HepG2 (cell line): ENCODE data around the gene DRAM1. TPM values are rescaled to one million over a fixed set of nuclear protein-coding genes. Genes with fewer than 3 reads are reported as not detected.

Source experiments
- ARID2 ChIP-seq: sonication (generic); formaldehyde crosslinking; IDR thresholded peaks from 2 replicates; pipeline ENCODE4 v1.8.1; 2022; ENCODE audit warnings: mild to moderate bottlenecking, missing genetic modification reagents, borderline replicate concordance
- ATF7-NPFF ChIP-seq: sonication (generic); formaldehyde crosslinking; IDR thresholded peaks from 2 replicates; pipeline ENCODE4 v1.8.1; 2023; ENCODE audit warnings: mild to moderate bottlenecking, low read depth, missing genetic modification reagents, moderate library complexity
- BRF2 ChIP-seq: sonication (generic); formaldehyde crosslinking; IDR thresholded peaks from 2 replicates; pipeline ENCODE4 v1.8.1; 2022; ENCODE audit warnings: mild to moderate bottlenecking, missing genetic modification reagents
- FOXP1 ChIP-seq, 2 experiments: fragments of 450-650 bp in 1 of 2; IDR thresholded peaks; 2 replicates each; pipeline ENCODE4 v1.6.1; 2017 to 2018; ENCODE audit warnings: antibody characterized with exemption in 1 of 2
- IKZF4 ChIP-seq: sonication (generic); formaldehyde crosslinking; IDR thresholded peaks from 2 replicates; pipeline ENCODE4 v1.5.1; 2020; ENCODE audit warnings: borderline replicate concordance, mild to moderate bottlenecking, low read depth, missing genetic modification reagents; ENCODE audit errors: not compliant biosample characterization
- ISL2 ChIP-seq: sonication (generic); formaldehyde crosslinking; IDR thresholded peaks from 2 replicates; pipeline ENCODE4 v1.5.0; 2020; ENCODE audit warnings: missing genetic modification reagents
- NCOA2 ChIP-seq: sonication (generic); formaldehyde crosslinking; IDR thresholded peaks from 2 replicates; pipeline ENCODE4 v1.8.0; 2022; ENCODE audit warnings: inconsistent platforms
- SAFB2 ChIP-seq: sonication (generic); formaldehyde crosslinking; IDR thresholded peaks from 2 replicates; pipeline ENCODE4 v1.5.1; 2020; ENCODE audit warnings: missing genetic modification reagents, low read depth, mild to moderate bottlenecking, borderline replicate concordance
- THRA ChIP-seq: sonication (generic); formaldehyde crosslinking; IDR thresholded peaks from 2 replicates; pipeline ENCODE4 v1.4.0; 2020; ENCODE audit warnings: missing genetic modification reagents, borderline replicate concordance
- ZBTB10 ChIP-seq: sonication (generic); formaldehyde crosslinking; IDR thresholded peaks from 2 replicates; pipeline ENCODE4 v1.4.0; 2020; ENCODE audit warnings: missing genetic modification reagents, borderline replicate concordance
- ZBTB2 ChIP-seq: sonication (generic); formaldehyde crosslinking; IDR thresholded peaks from 2 replicates; pipeline ENCODE4 v1.8.0; 2022; ENCODE audit warnings: low read depth, missing genetic modification reagents
- ZNF460 ChIP-seq: sonication (generic); formaldehyde crosslinking; IDR thresholded peaks from 2 replicates; pipeline ENCODE4 v1.5.1; 2020; ENCODE audit warnings: missing genetic modification reagents, mild to moderate bottlenecking, borderline replicate concordance
- ZNF468 ChIP-seq: sonication (generic); formaldehyde crosslinking; IDR thresholded peaks from 2 replicates; pipeline ENCODE4 v1.8.0; 2022; ENCODE audit warnings: mild to moderate bottlenecking, moderate library complexity, missing genetic modification reagents
- polyA plus RNA-seq, 8 experiments: library from polyadenylated mRNA; depleted of rRNA in 3 of 8; stranded (reverse) in 7 of 8; unstranded in 1 of 8; fragments of >200 nt; fragmentation: Illumina TruSeq in 4 of 8; extraction: Trizol in 4 of 8; gene quantifications; 2 replicates each; pipeline versions ENCODE4 v1.2.1 to v1.2.3, GENCODE V29; 2011 to 2016; ENCODE audit warnings: low read depth in 4 of 8, missing spikeins in 1 of 8, mixed read lengths in 1 of 8; ENCODE audit not compliant: insufficient read depth in 1 of 8
- total RNA-seq, 5 experiments: library from RNA; depleted of rRNA; stranded (reverse); fragments of >200 nt; fragmentation: Illumina TruSeq; extraction: Trizol; gene quantifications; 2 replicates each; pipeline ENCODE4 v1.2.3, GENCODE V29; 2016; ENCODE audit warnings: low read depth in 1 of 5
- TF ChIP-seq, protein P1 (sequence below): sonication (generic); formaldehyde crosslinking; IDR thresholded peaks from 2 replicates; pipeline ENCODE4 v1.4.0; 2020; ENCODE audit warnings: missing genetic modification reagents, mild to moderate bottlenecking, borderline replicate concordance
- TF ChIP-seq, protein P2 (sequence below): sonication (generic); formaldehyde crosslinking; IDR thresholded peaks from 2 replicates; pipeline ENCODE4 v1.5.0; 2020; ENCODE audit warnings: missing genetic modification reagents

DRAM1 gene
- total and polyA plus RNA-seq, 2 of the 13 experiments (the other 11 are each of a cell fraction or from before 2014, with no cell fraction given): 20.9 to 32.6 TPM

- peak; percentile 93 for TF ChIP-seq ZBTB10 (CRISPR knock-in tag)
- TF ChIP-seq THRA (CRISPR knock-in tag): peak; percentile 67
- TF ChIP-seq ISL2 (CRISPR knock-in tag): peak; percentile 59
- TF ChIP-seq BRF2 (CRISPR knock-in tag): peak; percentile 48; the same call in 1 of the 2 replicates
- TF ChIP-seq SAFB2 (CRISPR knock-in tag): peak; percentile 78; the same call in 1 of the 2 replicates
- peak; percentile 87 for TF ChIP-seq ZBTB2 (CRISPR knock-in tag)
- TF ChIP-seq ARID2 (CRISPR knock-in tag): peak; percentile 60; the same call in 1 of the 2 replicates
- no peak; the same call in 1 of the 2 replicates for TF ChIP-seq ATF7-NPFF (CRISPR knock-in tag)
- TF ChIP-seq, protein P1, sequence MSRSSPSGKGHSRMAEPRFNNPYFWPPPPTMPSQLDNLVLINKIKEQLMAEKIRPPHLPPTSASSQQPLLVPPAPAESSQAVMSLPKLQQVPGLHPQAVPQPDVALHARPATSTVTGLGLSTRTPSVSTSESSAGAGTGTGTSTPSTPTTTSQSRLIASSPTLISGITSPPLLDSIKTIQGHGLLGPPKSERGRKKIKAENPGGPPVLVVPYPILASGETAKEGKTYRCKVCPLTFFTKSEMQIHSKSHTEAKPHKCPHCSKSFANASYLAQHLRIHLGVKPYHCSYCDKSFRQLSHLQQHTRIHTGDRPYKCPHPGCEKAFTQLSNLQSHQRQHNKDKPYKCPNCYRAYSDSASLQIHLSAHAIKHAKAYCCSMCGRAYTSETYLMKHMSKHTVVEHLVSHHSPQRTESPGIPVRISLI: no peak
- no peak for TF ChIP-seq ZNF468 (CRISPR knock-in tag)
- peak; percentile 29; the same call in 1 of the 2 replicates for TF ChIP-seq ZNF460 (CRISPR knock-in tag)
- TF ChIP-seq, protein P2, sequence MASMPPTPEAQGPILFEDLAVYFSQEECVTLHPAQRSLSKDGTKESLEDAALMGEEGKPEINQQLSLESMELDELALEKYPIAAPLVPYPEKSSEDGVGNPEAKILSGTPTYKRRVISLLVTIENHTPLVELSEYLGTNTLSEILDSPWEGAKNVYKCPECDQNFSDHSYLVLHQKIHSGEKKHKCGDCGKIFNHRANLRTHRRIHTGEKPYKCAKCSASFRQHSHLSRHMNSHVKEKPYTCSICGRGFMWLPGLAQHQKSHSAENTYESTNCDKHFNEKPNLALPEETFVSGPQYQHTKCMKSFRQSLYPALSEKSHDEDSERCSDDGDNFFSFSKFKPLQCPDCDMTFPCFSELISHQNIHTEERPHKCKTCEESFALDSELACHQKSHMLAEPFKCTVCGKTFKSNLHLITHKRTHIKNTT (CRISPR knock-in tag): no peak
- TF ChIP-seq FOXP1 (IDR thresholded peaks at IDR 0.05): no peak
- TF ChIP-seq FOXP1 (CRISPR knock-in tag; IDR thresholded peaks at IDR 0.05): peak; percentile 11; the same call in 1 of the 2 replicates
- TF ChIP-seq NCOA2 (CRISPR knock-in tag): peak; percentile 70
- TF ChIP-seq IKZF4 (CRISPR knock-in tag): peak; percentile 67
These were observed at the start of gene DRAM1 (continued) for GRCh38 chr12:101876861-101877805.
